Stimulated activated CD4-positive, alpha-beta T cell treated with anti-CD3 and anti-CD28 coated beads, Interleukin-12 subunit alpha, Interleukin-12 subunit beta, amount 100 ng/mL, for 24 hours (primary cell): ENCODE measurements around the gene ABHD5.

ENCODE experiments used
- DNase-seq, 2 experiments: peaks; one replicate each; pipeline ENCODE4 v3.0.0-alpha.2; 2020; ENCODE audit warnings: low read depth in 2 of 2

Gene ABHD5

GRCh38 chr3:43755516-43756200, 64.9 kb downstream of the ABHD5 start:
- no peak for DNase-seq

GRCh38 chr3:43757666-43758321, 67.1 kb downstream of the ABHD5 start:
- no peak for DNase-seq

- DNase-seq, result no peak
Measured at GRCh38 chr3:43758592-43759225, 68.0 kb downstream of the ABHD5 start.

- DNase-seq, result no peak
Measured at GRCh38 chr3:43759297-43759782, 68.6 kb downstream of the ABHD5 start.

GRCh38 chr3:43759938-43760337, 69.2 kb downstream of the ABHD5 start:
- no peak for DNase-seq

GRCh38 chr3:43760938-43761337, 70.2 kb downstream of the ABHD5 start:
- DNase-seq, result no peak

GRCh38 chr3:43762451-43762850, 71.7 kb downstream of the ABHD5 start:
- DNase-seq, result no peak

GRCh38 chr3:43764056-43764455, 73.3 kb downstream of the ABHD5 start:
- DNase-seq, result no peak

GRCh38 chr3:43764471-43764870, 73.7 kb downstream of the ABHD5 start:
- no peak for DNase-seq

GRCh38 chr3:43765521-43765971, 74.8 kb downstream of the ABHD5 start:
- no peak for DNase-seq

GRCh38 chr3:43766672-43767465, 76.1 kb downstream of the ABHD5 start:
- DNase-seq, result no peak

GRCh38 chr3:43768381-43768973, 77.7 kb downstream of the ABHD5 start:
- no peak for DNase-seq

- peak; percentile 45 to 85 for DNase-seq
Measured at GRCh38 chr3:43769097-43769884, 78.6 kb downstream of the ABHD5 start.

GRCh38 chr3:43769885-43770425, 79.2 kb downstream of the ABHD5 start:
- DNase-seq, result no peak

- DNase-seq, result peak in 1 of 2 experiments; percentile 36
Measured at GRCh38 chr3:43770426-43771103, 79.8 kb downstream of the ABHD5 start.

GRCh38 chr3:43771610-43772009, 80.9 kb downstream of the ABHD5 start:
- no peak for DNase-seq

GRCh38 chr3:43773273-43774094, 82.7 kb downstream of the ABHD5 start:
- DNase-seq, result no peak

GRCh38 chr3:43774799-43775198, 84.1 kb downstream of the ABHD5 start:
- no peak for DNase-seq

GRCh38 chr3:43776101-43776500, 85.4 kb downstream of the ABHD5 start:
- no peak for DNase-seq
